CMK (cell line): ENCODE data around the gene CAD.
"Not testable (repeated sequence)": the region's sequence is repeated elsewhere in the genome, so short reads cannot be mapped to it uniquely, and the experiment has no call there.

Experiments
- DNase-seq: peaks from one replicate; pipeline ENCODE4 v3.0.0-alpha.2; 2010; ENCODE audit warnings: low read depth

CAD gene

DNA sequence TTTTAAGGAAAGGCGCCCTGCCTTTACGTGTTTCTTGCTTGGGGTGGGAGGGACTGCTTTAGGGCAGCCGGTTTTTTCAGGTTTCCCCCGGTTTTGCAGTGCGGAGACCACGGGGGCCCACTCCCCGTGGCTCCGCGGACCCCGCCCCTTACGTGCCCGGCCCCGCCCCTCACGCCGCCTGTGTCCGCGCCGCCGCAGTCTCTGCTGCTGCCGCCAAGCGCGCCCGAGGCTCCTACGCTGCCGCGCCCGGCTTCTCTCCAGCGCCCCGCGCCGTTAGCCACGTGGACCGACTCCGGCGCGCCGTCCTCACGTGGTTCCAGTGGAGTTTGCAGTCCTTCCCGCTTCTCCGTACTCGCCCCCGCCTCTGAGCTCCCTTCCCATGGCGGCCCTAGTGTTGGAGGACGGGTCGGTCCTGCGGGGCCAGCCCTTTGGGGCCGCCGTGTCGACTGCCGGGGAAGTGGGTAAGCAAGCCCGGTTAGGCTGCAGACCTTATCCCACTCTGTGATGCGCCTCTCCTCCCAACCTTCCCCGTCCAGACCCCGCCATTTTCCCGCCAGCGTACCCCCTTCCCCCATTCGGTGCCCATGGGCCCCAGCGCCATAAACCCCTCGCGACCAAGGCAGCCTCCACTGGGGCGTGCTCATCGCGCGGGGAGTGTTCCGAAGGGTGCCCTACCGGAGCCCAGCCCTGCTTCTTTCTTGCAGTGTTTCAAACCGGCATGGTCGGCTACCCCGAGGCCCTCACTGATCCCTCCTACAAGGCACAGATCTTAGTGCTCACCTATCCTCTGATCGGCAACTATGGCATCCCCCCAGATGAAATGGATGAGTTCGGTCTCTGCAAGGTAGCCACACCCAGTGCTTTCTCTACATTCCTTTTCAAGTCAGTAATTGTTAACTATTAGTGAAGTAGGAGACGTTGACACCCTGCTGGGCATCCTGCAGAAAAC, at the start of gene CAD:
Gene CAD, plus strand, starts transcription at position 197 of the 949 bp plus-strand sequence. Its CDS starts 183 bp downstream, at position 380.
- DNase-seq: peak; percentile 85

DNA sequence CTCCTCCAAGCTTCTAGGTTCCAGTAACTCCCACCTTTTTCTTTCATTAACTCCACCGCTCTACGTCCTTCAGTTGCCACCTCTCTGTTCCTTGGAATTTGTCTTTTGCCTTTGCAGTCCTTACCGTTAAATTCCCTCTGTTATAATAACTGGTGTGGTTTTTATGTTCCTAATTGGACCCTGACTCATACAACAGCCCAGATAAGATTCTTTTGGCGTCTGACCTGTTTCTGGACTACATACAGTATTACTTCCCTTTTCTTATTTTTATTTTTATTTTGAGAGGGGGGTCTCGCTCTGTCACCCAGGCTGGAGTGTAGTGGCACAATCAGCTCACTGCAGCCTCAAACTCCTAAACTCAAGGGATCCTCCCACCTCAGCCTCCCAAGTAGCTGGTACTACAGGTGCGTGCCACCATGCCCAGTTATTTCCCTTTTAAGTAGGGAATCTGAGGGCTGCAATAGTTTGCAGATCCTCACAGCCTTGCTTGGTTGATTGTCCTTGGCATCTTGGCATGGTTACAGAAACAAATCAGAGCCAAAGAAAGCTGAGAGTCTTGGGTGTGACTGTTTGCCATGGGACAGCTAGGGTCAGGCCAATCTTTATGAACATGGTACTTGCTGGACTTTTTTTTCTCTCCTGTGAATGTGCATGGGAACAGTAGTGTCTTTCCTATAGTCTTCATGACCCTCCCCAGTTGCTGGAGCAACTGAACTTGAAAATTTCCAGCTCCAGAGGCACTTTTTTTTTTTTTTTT, 46.4 kb upstream of the CAD start:
- DNase-seq: no peak

DNA sequence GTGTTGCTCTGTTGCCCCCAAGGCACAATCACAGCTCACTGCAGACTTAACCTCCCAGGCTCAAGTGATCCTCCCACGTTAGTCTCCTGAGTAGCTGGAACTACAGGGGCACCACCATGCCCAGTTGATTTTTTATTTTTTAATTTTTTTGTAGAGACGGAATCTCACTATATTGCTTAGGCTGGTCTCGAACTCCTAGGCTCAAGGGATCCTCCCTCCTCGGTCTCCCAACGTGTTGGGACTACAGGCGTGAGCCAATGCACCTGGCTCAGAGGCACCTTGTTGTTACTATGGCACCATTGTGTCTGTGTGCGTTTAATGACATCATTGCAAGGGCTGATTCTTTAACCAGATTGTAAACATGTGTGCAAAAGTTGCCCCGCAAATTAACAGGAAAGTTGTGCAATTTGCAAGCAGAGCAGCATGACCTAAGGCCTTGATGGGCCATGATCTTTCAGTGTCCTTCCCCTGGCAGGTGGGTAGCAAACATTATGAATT, 45.8 kb upstream of the CAD start:
- no peak for DNase-seq

DNA sequence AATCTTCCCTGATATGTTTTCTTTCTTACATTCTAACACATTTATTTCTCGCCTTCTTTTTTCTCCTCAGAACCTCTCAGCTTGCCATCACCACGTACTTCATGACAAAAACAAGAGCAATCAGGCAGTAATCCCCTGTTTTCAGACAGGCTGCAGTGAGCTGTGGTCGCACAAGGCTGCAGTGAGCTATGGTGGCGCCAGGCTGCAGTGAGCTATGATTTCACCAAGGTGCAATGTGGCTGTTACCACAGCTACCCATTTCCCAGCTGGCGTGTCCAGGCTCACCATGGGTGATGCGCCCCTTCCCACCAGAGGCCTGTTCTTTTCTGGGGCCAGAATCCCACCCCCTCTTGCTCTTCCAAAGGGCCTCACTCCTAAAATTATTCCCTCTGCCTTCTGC, 42.5 kb upstream of the CAD start:
- DNase-seq: no peak

DNA sequence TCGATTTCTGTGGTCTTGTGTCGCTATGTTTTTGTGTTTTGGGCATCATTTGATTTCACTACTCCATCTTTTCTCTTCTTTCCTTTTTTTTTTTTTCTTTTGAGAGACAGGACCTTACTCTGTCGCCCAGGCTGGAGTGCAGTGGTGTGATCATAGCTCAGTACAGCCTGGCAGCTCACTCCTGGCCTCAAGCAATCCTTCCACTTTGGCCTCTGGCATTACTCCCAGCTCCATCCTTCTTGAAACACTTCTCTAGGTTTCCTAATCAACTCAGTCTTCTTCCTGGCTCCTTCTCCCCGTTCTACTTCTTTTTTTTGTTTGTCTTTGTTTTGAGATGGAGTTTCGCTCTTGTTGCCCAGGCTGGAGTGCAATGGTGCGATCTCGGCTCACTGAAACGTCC, 41.8 kb upstream of the CAD start:
- no peak for DNase-seq

DNA sequence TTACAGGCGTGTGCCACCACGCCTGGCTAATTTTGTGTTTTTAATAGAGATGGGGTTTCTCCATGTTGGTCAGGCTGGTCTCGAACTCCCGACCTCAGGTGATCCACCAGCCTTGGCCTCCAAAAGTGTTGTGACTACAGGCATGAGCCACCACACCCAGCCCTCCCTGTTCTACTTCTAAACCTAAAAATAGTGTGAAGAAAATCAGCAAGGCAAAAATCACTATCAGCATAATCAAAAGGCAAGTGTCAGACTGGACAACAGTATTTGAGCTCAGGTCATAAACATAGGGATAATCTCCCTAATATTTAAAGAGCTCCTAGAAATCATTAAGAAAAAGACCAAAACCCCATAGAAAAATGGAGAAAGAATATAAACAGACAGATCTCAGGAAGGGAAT, 41.4 kb upstream of the CAD start:
- not testable (repeated sequence) for DNase-seq

DNA sequence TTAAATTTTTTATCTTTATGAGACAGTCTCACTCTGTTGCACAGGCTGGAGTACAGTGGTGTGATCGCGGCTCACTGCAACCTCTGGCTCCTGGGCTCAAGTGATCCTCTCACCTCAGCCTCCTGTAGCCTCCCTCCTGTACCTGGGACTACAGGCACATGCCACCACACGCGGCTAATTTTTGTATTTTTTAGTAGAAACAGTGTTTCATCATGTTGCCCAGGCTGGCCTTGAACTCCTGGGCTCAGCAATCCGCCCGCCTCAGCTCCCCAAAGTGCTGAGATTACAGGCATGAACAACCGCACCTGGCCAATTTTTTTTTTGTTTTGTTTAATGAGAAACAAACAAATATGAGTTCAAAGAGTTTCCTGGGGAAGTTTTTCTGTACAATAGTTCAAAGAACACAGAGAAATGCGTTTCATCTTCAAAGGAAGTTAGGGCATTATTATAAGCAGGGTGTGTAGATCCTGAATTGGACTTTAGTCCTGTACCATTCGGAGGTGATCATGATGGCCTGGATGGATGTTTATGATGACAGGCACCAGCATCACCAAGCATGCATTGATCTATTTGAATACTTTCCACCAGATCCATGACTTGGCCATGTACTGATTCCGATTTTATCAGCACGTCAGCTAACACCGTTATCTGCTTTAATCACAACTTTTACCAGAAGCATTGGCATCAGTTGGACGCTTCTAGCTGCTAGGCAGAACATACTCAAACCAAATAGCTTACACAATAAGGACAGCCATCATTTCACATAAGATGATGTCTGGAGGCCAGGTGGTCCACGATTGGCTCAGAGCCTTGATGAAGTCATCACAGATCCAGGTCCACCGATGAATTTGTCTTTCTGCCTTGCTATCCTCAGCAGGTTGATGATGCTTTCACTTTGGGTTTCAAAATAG, 39.5 kb upstream of the CAD start:
- DNase-seq: no peak

DNA sequence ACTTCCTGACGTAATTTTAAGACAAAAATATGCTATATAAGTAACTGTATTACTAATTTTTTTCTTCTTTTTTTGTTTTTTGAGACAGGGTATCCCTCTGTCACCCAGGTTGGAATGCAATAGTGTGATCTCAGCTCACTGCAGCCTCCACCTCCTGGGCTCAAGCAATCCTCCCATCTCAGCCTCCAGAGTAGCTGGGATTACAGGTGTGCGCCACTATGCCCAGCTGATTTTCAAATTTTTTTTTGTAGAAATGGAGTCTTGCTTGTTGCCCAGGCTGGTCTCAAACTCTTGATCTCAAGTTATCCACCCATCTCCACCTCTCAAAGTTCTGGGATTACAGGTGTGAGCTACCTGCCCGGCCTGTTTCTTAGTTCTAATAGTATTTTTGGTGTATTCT, 38.7 kb upstream of the CAD start:
- no peak for DNase-seq

DNA sequence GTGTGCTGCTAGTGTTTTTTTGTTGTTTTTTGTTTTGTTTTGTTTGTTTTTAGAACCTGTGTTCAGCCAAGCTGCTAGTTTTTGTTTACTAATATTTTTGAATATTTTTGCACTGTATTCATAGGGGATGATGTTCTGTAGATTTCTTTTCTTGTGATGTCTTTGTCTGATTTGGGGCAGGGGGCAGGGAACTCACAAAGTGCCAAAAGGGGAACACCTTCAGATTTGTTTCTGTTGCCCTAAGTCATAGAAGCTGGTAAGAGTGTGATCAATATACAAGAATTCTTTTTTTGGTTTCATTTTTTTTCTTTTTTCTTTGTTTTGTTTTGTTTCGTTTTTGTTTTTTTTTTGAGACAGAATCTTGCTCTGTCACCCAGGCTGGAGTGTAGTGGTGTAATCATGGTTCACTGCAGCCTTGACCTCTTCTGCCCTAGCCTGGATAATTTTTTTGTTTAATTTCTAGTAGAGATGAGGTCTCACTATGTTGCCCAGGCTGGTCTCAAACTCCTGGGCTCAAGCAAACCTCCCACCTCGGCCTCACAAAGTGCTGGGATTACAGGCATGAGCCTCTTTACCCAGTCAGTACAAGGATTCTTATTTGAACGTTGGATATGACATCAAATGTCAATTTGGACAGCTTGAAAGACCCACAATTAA, 37.7 kb upstream of the CAD start:
- DNase-seq: no peak

DNA sequence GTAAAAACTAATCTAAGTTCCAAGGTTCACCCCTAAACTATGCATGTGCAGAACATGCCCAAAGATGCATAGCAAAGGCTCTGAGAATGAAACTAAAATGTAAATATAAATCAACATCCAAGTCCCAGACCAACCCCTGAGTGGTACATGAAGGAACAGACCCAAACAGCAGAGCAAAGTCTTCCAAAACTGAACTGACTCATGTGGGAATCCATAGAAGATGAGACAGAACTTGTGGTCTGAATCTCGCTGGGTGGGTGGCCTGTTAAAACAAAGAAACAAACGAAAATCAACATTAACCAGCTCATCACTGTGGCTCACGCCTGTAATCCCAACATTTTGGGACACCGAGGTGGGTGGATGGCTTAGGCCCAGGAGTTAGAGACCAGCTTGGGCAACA, 34.8 kb upstream of the CAD start:
- DNase-seq: no peak

DNA sequence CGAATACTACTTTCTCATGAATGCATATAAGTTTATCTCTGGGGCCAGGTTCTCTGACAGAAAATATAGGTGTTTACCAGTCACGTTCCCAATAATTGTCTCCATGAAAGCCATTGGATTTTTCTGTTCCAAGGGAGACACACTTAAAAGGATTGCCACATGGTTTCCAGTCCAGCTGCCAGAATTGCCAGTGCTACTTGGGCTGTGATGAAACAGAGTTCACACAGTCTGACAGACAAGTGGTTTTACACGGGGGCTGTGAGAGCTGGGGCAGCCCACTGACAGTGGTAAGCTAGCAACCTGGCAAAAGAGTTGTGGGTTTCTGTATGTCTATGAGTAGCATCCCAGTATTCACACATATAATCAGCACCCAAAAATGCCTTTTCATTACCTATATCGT, 33.1 kb upstream of the CAD start:
- DNase-seq: no peak

DNA sequence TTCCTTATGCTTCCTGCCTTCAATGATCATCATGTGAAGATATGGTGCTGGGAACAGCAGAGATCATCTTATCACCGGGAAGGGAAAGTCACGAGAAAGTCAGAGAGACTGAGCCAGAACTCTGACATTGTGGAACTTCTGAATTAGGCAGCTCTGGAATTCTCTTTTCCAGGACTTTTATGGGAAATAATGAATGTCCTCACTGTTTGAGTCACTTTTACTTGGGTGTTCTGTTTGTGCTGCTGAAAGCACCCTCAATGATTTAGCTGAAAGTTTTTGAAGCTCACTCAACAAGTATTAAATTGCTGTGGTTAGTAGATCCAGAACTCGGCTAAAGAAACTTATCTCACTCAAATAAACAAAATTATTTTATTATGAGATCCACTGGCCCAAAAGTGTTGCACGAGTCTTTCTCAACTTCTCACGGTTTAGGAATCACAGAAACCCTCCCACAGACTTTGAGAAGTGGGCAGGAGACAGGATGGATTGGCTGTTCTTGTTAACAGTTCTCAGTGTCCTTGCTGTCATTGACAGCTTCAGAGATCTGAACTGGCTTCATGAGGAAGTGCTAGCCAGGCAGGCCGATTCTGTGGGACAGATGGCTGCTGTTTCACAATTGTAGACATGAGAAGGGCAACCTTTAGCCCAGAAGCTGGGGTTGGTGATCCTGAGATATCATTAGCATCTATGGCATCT, 31.7 kb upstream of the CAD start:
- no peak for DNase-seq

DNA sequence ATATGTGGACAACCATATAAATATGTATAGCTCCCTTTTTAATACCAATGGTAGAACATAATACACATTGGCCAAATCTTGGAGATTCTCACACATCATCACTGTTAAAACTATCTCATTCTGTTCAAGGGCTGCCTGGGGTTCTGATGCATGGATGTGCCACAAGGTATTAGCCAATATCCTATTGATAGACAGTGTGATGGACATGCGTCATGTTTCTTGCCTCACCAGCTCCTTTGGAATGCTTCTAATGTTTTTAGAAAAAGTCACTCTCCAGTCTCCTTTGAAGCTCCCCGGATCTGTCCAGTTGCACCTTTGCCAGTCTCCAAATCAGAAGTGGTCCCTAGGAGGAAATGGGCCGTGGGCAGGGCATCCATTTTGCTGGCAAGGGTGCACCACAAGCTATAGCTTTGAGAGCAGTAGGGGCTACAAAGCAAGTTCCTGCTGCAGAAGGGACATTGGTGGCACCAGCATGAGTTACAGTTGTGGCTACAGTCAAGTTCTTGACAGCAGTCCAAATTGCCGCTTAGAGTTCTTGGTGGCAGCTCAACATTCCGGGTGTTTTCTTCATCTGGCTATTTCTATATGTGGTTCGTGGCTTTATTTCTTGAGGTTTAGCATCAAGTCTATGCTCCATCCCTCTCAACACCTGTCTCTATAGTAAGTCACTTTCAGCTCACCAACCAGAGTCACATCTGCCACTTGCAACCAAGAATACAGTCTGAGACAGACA, 30.4 kb upstream of the CAD start:
- no peak for DNase-seq

DNA sequence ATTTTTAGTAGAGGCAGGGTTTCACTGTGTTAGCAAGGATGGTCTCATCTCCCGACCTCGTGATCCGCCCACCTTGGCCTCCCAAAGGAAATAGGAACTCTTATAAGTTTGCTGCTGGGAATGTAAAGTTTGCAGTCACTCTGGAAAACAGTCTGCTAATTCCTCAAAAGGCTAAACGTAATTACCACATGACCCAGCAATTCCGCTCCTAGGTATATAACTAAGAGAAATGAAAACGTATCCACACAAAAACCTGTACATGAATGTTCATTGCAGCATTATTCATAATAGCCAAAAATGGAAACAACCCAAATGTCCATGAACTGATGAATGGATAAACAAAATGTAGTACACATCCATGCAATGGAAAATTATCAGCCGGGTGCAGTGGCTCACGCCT, 27.2 kb upstream of the CAD start:
- no peak for DNase-seq

DNA sequence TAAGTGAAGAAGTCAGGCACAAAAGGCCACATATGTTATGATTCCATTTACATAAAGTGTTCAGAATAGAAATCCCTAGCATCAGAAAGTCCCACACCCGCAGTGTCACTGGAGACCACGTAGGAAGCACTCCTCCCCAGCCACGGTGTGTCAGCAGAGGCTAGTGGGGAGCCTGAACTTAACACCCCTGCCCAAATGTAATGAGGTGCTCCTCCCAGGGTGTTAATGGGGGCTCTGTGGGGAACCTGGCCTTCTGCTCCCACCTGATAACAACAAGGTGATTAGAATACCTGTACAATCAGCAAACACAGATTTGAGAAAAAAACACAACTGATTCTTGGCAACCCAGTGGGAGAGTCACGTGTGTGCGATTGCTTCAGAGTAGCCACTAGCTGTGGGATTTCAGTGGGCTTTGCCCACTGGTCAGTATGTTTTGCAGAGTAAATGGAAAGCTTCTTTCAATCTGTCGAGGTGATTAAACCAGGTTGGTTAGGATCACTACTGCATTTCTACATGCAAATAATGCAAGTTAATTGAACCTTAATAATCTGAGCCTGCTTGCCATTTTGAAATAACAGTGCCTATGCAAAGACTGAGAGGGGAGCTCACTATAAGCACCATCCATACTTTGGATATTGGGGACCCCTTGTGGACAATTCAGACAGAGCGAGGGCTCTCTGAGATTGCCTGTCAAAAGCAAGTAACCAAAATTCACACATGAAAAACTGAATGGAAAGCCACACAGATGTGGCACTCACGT, 25.9 kb upstream of the CAD start:
- DNase-seq: no peak

DNA sequence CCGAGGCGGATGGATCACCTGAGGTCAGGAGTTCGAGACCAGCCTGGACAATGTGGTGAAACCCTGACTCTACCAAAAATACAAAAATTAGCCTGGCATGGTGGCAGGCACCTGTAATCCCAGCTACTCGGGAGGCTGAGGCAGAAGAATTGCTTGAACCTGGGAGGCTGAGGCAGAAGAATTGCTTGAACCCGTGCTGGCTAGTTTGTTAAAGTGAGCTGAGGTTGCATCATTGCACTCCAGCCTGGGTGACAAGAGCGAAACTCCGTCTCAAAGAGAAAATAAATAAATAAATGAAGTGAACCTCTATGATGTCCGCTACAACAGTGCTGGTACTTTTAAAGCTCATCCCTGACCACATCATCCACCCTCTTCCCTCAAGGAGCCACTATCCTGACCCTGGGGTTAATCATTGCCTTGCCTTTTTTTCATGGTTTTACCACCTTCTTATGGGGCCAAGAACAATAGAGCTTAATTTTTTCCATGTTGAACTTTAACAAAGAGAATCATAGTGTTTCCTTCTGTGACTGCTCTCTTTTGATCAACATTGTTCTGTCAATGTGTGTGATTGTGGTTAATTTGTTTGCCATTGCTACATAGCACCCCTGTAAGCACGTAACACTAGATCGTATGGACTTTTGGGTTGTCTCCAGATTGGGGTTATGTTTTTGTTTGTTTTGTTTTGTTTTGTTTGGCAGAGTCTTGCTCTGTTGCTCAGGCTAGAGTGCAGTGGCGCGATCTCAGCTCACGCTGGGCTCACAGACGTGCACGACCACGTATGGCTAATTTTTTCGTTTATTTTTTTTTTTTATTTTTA, 22.4 kb upstream of the CAD start:
- DNase-seq: no peak

DNA sequence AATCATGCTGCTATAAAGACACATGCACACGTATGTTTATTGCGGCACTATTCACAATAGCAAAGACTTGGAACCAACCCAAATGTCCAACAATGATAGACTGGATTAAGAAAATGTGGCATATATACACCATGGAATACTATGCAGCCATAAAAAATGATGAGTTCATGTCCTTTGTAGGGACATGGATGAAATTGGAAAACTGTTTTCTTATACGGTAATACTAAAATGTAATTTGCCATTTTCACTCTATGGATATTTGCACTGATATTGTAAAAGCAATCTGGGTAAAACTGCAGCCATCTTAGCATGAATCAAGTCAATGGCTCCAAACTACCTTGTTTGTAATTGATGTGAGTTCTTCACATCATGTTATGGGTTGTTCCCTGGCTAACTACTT, 21.4 kb upstream of the CAD start:
- not testable (repeated sequence) for DNase-seq

DNA sequence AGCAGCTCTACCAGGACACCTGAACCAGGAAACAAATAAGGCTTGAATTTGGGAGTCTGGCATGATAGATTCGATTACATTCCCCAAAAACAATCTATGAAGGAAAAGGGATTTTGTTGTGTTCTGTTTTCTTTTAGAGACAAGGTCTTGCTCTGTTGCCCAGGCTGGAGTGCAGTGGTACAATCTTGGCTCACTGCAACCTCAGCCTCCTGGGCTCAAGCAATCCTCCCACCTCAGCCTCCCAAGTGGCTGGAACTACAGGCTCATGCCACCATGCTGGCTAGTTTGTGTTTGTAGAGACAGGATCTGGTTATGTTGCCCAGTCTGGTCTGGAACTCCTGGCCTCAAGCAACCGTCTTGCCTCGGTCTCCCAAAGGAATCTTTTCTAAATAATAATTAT, 19.1 kb upstream of the CAD start:
- not testable (repeated sequence) for DNase-seq

DNA sequence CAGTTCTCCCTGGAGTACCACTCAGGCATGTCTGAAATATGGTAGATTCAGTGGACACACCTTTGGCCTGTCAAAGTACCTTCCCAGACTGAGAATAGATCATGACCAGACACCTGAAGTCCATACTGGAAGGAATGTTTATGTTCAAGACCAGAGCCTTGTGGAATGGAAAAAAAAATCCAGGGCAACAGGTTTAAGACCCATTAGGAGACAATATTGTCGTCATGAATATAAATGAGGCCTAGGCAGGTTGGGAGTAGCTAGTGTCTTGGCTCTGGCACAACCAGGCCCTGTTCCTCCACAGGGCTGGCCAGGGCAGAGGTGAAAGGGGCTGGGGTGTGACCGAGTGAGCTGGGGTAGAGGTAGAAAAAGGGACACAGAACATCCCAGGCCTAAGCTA, 18.5 kb upstream of the CAD start:
- DNase-seq: no peak
